Ishikawa (cell line): ENCODE data around the gene HIPK4.

Experiments used
- CREB1 ChIP-seq: IDR thresholded peaks from 2 replicates; pipeline ENCODE4 v1.6.1; 2012; ENCODE audit warnings: low read depth
- EP300 ChIP-seq: IDR thresholded peaks from 2 replicates; pipeline ENCODE4 v1.6.1; 2012; ENCODE audit warnings: borderline replicate concordance
- NFIC ChIP-seq: IDR thresholded peaks from 2 replicates; pipeline ENCODE4 v1.6.1; 2012
- RAD21 ChIP-seq: IDR thresholded peaks from 2 replicates; pipeline ENCODE4 v1.6.1; 2012; ENCODE audit warnings: low read depth
- TAF1 ChIP-seq: IDR thresholded peaks from 2 replicates; pipeline ENCODE4 v1.6.1; 2012; ENCODE audit warnings: low read depth, mild to moderate bottlenecking
- TEAD4 ChIP-seq: IDR thresholded peaks from 2 replicates; pipeline ENCODE4 v1.6.1; 2012
- YY1 ChIP-seq: IDR thresholded peaks from 2 replicates; pipeline ENCODE4 v1.6.1; 2012; ENCODE audit warnings: low read depth

DNA sequence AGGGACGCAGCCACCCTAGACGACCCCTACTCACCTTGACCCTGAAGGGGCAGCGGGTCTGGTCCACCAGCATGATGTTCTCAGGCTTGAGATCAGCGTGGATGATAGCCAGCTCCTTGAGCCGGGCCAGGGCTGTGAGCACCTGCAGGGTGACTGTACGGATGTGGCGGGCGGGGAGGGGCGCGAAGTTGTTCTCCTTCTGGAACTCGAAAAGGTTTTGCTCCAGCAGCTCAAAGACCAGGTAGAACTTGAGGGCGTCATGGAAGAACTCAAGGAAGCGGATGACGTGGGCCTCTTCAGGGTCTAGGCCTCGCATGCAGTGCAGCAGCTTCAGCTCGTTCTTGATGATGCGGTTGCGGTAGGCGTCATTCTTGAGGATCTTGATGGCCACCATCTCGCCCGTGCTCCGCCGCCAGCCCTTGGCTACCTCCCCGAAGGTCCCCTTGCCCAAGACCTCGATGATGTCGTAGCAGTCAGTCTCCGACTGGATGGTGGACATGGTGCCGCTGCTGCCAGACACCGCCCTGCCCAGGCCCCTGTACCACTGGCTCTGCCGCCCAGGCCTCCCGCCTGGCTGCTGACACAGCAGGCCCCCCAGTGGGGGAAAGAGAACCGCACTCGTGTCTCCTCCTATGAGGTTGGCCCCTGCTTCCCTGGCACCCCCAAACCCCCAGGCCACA is 437 bp downstream of the HIPK4 start:
- TF ChIP-seq NFIC (no peak), RAD21 (no peak), YY1 (no peak), EP300 (no peak), CREB1 (no peak), TAF1 (no peak), TEAD4 (no peak)
